ENCODE results near the gene UNC13C.
"Not testable (repeated sequence)": the region's sequence is repeated elsewhere in the genome, so short reads cannot be mapped to it uniquely, and the experiment has no call there.

UNC13C gene

DNA sequence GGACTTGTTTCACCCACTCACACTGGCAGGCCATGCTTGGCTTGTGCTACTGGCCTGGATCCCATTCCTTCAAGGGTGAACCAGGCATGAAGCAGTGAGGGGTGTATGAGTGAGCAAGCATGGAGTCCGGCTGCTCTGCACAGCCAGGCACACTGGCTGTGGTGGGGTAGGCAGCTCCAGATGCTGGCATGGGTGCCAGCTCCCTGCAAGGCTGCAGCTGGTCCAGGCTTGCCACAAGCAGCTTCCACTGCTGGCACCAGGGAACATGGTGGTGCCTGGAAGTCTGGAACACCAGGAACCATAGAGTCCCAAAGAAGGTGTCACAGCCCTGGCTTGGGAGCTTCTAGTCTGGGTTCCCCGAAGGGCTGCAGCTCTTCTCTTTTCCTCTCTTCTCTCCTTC is 395.1 kb downstream of the UNC13C start:
- DNase-seq (ENCODE audit: low read depth) = no peak
- no peak overlapping the region for H3K4me3 ChIP-seq (ENCODE audit: low read depth, low read length)

GRCh38 chr15:54374184-54374952 is 396.1 kb downstream of the UNC13C start:
- DNase-seq (ENCODE audit: low read depth) = no peak
- H3K4me3 ChIP-seq (ENCODE audit: low read depth, low read length) = no peak overlapping the region

GRCh38 chr15:54387799-54388198 is 409.6 kb downstream of the UNC13C start:
- DNase-seq (ENCODE audit: low read depth) = no peak
- no peak overlapping the region for H3K4me3 ChIP-seq (ENCODE audit: low read depth, low read length)

DNA sequence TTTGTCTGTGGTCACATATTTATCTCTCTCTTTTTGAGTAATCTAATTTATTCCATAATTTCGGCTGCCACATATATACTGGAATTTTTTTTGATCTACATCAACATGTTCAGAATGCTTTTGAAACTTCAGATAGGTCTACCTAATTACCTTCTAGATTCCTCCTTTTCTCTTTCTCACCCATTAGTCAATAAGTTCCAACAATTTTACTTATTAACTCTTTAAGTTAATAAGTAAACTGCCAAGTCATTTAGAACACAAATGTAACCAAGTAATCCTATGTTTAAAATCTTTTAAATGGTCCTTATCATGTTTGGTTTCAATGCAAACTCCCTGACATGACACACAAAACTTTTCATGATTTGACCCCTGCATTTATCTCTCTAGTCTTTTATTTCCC is 410.5 kb downstream of the UNC13C start:
- no peak for DNase-seq (ENCODE audit: low read depth)
- H3K4me3 ChIP-seq (ENCODE audit: low read depth, low read length) = no peak overlapping the region

DNA sequence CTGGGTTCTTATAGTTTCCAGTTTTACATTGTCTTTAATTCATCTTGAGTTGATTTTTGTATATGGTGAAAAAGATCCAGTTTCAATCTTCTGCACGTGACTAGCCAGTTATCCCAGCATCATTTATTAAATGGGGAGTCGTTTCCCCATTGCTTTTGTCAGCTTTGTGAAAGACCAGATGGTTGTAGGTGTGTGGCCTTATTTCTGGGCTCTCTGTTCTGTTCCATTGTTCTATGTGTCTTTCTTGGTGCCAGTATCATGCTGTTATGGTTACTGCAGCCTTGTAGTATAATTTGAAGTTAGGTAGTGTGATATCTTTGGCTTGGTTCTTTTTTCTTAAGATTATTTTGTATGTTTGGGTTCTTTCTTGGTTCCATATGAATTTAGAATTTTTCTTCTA is 432.2 kb downstream of the UNC13C start:
- no peak for DNase-seq (ENCODE audit: low read depth)
- no peak overlapping the region for H3K4me3 ChIP-seq (ENCODE audit: low read depth, low read length)

- H3K4me3 ChIP-seq (ENCODE audit: low read depth, low read length) = no peak overlapping the region
- no peak for DNase-seq (ENCODE audit: low read depth)
These were observed 445.9 kb downstream of the UNC13C start for GRCh38 chr15:54424171-54424570.

- no peak overlapping the region for H3K4me3 ChIP-seq (ENCODE audit: low read depth, low read length)
- DNase-seq (ENCODE audit: low read depth) = no peak
These were observed 450.4 kb downstream of the UNC13C start for GRCh38 chr15:54428596-54428995.

GRCh38 chr15:54450288-54450687 is 472.0 kb downstream of the UNC13C start:
- DNase-seq (ENCODE audit: low read depth); H3K4me3 ChIP-seq (ENCODE audit: low read depth, low read length): not testable (repeated sequence)

DNA sequence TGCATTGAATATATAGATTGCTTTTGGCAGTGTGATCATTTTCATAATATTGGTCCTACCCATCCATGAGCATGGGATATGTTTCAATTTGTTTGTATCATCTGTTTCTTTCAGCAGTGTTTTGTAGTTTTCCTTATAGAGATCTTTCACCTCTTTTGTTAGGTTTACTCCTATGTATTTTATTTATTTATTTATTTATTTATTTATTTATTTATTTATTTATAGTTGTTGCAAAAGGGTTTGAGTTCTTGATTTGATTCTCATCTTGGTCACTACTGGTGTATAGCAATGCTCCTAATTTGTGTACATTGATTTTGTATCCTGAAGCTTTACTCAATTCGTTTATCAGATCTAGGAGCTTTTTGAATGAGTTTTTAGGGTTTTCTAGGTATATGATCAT is 478.2 kb downstream of the UNC13C start:
- H3K4me3 ChIP-seq (ENCODE audit: low read depth, low read length) = no peak overlapping the region
- no peak for DNase-seq (ENCODE audit: low read depth)

GRCh38 chr15:54462511-54462913 is 484.3 kb downstream of the UNC13C start:
- H3K4me3 ChIP-seq (ENCODE audit: low read depth, low read length) = no peak overlapping the region
- DNase-seq (ENCODE audit: low read depth) = no peak

- no peak for DNase-seq (ENCODE audit: low read depth)
- H3K4me3 ChIP-seq (ENCODE audit: low read depth, low read length) = no peak overlapping the region
These were observed 503.6 kb downstream of the UNC13C start for GRCh38 chr15:54481819-54482218.

GRCh38 chr15:54482251-54482650 is 504.0 kb downstream of the UNC13C start:
- no peak overlapping the region for H3K4me3 ChIP-seq (ENCODE audit: low read depth, low read length)
- DNase-seq (ENCODE audit: low read depth) = no peak

DNA sequence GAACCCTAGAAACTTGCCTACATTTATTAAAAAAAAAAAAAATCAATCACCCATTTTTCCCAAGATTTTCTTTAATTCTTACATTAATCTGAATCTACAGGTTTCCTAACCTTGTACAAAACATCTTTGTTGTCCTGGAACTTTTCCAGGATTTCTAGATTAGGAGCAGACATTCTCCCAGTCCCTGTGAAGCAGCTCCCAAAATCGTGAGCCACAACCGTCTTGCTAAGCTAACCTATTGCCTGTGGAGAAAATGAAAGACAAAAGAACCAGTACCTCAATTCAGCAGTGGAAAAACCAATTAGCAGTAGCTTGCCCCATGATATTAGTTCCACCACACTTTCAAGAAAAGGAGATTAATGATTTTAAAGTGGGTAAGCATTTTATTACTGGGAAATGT is 522.1 kb downstream of the UNC13C start:
- no peak for DNase-seq (ENCODE audit: low read depth)
- no peak overlapping the region for H3K4me3 ChIP-seq (ENCODE audit: low read depth, low read length)

- no peak overlapping the region for H3K4me3 ChIP-seq (ENCODE audit: low read depth, low read length)
These were observed 524.3 kb downstream of the UNC13C start for GRCh38 chr15:54502416-54503075.

GRCh38 chr15:54504695-54505094 is 526.5 kb downstream of the UNC13C start:
- DNase-seq (ENCODE audit: low read depth) = no peak
- H3K4me3 ChIP-seq (ENCODE audit: low read depth, low read length) = no peak overlapping the region

More at GRCh38 chr15:54502416-54503075, 524.3 kb downstream of the UNC13C start:
- no peak for DNase-seq (ENCODE audit: low read depth)

GRCh38 chr15:54506977-54507524 is 528.8 kb downstream of the UNC13C start:
- no peak for DNase-seq (ENCODE audit: low read depth)
- no peak overlapping the region for H3K4me3 ChIP-seq (ENCODE audit: low read depth, low read length)

DNA sequence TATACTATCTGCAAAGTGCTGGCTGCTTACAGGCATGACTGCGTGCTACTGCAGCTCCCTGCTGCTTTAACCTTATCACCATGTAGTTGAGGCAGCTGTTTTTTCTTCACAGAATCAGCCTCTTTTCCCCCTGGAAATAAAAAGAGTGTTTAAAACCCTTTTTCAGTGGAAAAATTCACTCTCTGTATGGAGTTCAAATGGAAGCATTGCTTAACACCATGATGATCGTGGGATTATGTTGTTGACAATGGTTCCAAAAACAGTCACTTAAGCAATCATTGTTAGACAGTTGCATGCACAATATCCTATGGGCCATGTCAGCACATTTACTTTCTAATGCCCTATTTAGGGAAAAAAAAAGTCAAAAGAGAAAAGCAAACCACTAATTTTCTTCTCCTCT is 536.4 kb downstream of the UNC13C start:
- no peak for DNase-seq (ENCODE audit: low read depth)
- no peak overlapping the region for H3K4me3 ChIP-seq (ENCODE audit: low read depth, low read length)

DNA sequence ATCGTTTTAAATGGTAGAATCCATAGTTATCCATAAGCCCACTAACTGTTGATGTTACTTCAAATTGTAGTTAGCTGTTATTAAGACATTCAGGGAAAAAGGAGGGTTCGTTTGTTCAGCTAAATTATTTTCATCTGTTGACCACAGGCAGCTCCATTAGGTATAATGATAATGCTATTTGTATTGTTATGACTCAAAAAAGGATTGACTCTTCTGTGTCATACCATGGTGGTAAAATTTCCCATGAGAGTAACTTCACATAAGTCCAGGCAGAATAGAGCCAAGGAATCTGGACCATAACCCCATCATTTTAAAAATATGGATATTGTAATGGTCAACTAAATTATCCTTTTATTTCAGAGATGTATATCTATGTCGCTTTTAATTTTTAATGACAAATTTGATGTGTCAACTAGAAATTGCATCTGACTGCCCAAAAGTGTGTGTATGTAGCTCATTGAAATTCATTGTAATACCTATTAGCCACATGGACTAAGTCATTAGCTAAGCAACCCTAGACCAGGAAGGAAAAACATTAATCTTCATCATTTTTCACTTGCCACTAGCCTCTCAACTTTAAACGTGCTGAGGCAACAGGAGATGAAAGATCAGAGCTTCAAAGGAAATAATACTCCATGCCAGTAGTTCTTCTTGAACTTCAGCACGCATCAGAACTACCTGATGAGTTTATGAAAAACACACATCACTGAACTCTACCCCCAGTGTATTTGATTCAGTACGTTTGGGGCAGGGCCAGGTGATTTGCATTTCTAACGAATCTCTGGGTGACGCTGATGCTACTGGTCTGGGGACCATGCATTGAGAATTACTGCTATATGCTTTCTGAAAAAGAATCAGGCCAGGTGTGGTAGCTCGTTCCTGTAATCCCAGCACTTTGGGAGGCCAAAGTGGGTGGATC is 537.7 kb downstream of the UNC13C start:
- no peak for DNase-seq (ENCODE audit: low read depth)
- no peak overlapping the region for H3K4me3 ChIP-seq (ENCODE audit: low read depth, low read length)

GRCh38 chr15:54517366-54517765 is 539.1 kb downstream of the UNC13C start:
- DNase-seq (ENCODE audit: low read depth) = no peak
- H3K4me3 ChIP-seq (ENCODE audit: low read depth, low read length) = no peak overlapping the region
